ENCODE results near the gene KLHL29. TPM values are rescaled to one million over a fixed set of nuclear protein-coding genes. Genes with fewer than 3 reads are reported as not detected.

KLHL29 gene
- total and polyA plus RNA-seq, 2 experiments from 2014 or later, result 5.6 to 11.0 TPM

DNA sequence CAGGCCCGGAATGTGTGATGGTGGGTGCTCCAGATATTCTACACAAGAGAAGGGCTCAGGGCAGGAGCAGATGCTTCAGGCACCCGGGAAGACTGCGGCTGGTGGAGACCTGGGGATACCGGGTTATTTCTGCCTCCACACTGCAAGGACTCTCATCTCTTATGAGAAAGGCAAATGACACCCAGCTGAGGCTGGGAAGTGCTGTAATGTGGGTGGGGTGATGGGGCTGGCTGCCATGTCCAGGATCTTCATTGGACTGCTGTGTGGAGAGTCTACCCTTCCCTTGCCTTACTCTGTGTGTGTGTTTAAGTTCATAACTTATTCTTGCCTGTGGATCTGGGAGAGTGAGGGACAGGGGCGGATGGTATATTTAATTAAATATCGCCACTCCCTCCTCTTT, 124.1 kb downstream of the KLHL29 start:
- H3K4me3 ChIP-seq, result no peak overlapping the region
- no peak for TF ChIP-seq CTCF (IDR thresholded peaks at IDR 0.05; ENCODE audit: low read depth, low read length)
- no peak for DNase-seq (ENCODE audit: low read depth in 1 of 2, low spot score in 1 of 2)
- no peaks in the 10 kb centered on the region for H3K36me3 ChIP-seq
- no peaks in the 10 kb centered on the region for H3K27me3 ChIP-seq
- H3K27ac ChIP-seq, result no peak overlapping the region
- peaks cover 50% of the 10 kb centered on the region for H3K4me1 ChIP-seq (ENCODE audit: low read depth)
- H3K9me3 ChIP-seq (ENCODE audit: low read depth), result no peaks in the 10 kb centered on the region

DNA sequence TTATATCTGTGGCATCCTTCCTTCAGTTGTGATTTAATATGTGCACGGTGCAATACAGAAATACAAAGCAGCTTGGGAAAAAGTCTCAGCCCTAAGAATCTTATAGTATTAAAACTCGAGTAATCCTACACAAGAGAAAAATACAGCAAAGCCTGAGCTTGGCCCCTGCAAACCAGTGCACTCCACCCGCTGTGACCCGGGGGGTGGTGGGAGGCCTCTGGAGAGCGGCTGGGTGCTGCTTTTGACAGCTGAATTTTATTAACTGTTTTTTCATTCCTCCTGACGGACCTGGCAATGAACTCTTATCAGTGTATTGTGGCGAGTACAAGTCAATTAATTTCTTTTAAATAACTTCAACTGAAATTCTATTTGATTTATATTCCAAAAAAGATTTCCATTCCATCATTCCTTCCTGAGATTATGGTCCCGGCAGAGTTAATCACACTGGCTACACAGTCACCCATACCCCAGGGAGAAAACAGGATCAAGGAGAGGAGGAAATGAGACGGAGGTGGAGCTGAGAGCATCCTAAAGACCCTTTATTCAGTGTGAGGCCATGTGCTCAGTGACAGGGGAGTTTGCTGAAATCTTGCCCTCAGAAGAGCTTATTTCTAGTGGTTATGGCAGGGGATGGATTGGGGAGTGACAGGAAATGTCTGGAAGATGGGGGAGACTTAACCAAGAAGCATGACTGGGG, 124.8 kb downstream of the KLHL29 start:
- Histone ChIP-seq H3K4me1 (ENCODE audit: low read depth) (peaks cover 57% of the 10 kb centered on the region), H3K27me3 (no peaks in the 10 kb centered on the region), H3K4me3 (no peak overlapping the region), H3K36me3 (no peaks in the 10 kb centered on the region), H3K9me3 (ENCODE audit: low read depth) (no peaks in the 10 kb centered on the region), H3K27ac (no peak overlapping the region)
- DNase-seq (ENCODE audit: low read depth in 1 of 2, low spot score in 1 of 2), result no peak
- TF ChIP-seq CTCF (IDR thresholded peaks at IDR 0.05; ENCODE audit: low read depth, low read length), result no peak

GRCh38 chr2:23510471-23510870, 125.5 kb downstream of the KLHL29 start:
- no peak for TF ChIP-seq CTCF (IDR thresholded peaks at IDR 0.05; ENCODE audit: low read depth, low read length)
- H3K4me3 ChIP-seq, result no peak overlapping the region
- no peak overlapping the region for H3K27ac ChIP-seq
- H3K4me1 ChIP-seq (ENCODE audit: low read depth), result peaks cover 59% of the 10 kb centered on the region
- no peaks in the 10 kb centered on the region for H3K36me3 ChIP-seq
- no peaks in the 10 kb centered on the region for H3K27me3 ChIP-seq
- no peaks in the 10 kb centered on the region for H3K9me3 ChIP-seq (ENCODE audit: low read depth)
- DNase-seq (ENCODE audit: low read depth in 1 of 2, low spot score in 1 of 2), result peak in 1 of 2 donors; percentile 39

GRCh38 chr2:23512778-23513177, 127.8 kb downstream of the KLHL29 start:
- no peak overlapping the region for H3K27ac ChIP-seq
- peaks cover 48% of the 10 kb centered on the region for H3K4me1 ChIP-seq (ENCODE audit: low read depth)
- no peak overlapping the region for H3K4me3 ChIP-seq
- no peaks in the 10 kb centered on the region for H3K27me3 ChIP-seq
- no peak for TF ChIP-seq CTCF (IDR thresholded peaks at IDR 0.05; ENCODE audit: low read depth, low read length)
- DNase-seq (ENCODE audit: low read depth in 1 of 2, low spot score in 1 of 2), result no peak
- H3K36me3 ChIP-seq, result no peaks in the 10 kb centered on the region
- H3K9me3 ChIP-seq (ENCODE audit: low read depth), result no peaks in the 10 kb centered on the region

- Histone ChIP-seq H3K27ac (no peak overlapping the region), H3K4me3 (no peak overlapping the region), H3K36me3 (no peaks in the 10 kb centered on the region), H3K9me3 (ENCODE audit: low read depth) (no peaks in the 10 kb centered on the region), H3K4me1 (ENCODE audit: low read depth) (peaks cover 48% of the 10 kb centered on the region), H3K27me3 (no peaks in the 10 kb centered on the region)
- no peak for TF ChIP-seq CTCF (IDR thresholded peaks at IDR 0.05; ENCODE audit: low read depth, low read length)
- no peak for DNase-seq (ENCODE audit: low read depth in 1 of 2, low spot score in 1 of 2)
These were observed 128.4 kb downstream of the KLHL29 start for GRCh38 chr2:23513245-23513871.
